Left renal cortex interstitium (tissue), 4 donors: Measurements from ENCODE around the gene E2F8. TPM values are rescaled to one million over a fixed set of nuclear protein-coding genes. Genes with fewer than 3 reads are reported as not detected.

Source experiments
- DNase-seq, 4 donors: peaks; one replicate each; pipeline ENCODE4 v3.0.0-alpha.2; 2013; ENCODE audit warnings: low read depth in 4 of 4, low spot score in 2 of 4, missing footprints in 1 of 4
- polyA plus RNA-seq, 4 donors: library from polyadenylated mRNA; unstranded; fragments of 120-200 nt; gene quantifications; one replicate each; pipeline ENCODE4 v1.2.1, GENCODE V29; 2013; ENCODE audit not compliant: insufficient read length in 4 of 4

The E2F8 gene
- polyA plus RNA-seq, 4 donors: 5.9 to 9.8 (median 8.1) TPM

DNA sequence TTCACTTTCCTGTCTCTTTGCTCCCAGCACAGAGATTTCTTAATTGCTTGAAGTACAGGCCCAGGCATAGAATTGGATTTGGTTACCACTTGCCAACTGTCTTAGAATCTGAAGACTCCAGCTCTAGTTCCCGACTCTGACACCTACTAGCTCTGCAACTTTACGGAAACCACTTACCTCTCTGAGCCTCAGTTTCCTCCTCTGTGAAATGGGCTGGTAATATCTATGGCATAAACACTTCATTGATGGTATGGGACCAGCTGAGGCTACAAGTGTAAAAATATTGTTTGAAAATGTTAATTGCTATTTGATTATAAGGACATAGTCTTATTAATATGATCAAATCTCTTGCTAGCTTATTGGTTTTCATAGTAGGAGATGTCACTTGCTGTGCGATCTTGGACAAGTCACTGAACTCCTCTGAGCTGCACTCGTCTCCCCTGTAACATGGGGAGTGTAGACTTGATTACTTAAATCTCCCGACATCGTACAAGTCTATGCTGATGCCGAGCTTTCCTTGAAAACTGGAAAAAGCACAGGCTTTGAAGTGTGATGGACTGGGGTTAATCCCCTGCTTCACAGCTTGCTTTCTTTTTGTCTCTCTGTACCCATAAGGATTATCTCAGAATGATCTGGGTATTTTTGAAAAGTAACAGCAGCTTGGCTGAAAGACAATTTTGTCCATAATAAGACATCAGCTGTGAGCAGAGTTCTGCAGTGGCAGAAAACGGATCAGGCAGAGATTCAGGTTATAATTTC lies 11.8 kb upstream of the E2F8 start:
- no peak for DNase-seq

DNA sequence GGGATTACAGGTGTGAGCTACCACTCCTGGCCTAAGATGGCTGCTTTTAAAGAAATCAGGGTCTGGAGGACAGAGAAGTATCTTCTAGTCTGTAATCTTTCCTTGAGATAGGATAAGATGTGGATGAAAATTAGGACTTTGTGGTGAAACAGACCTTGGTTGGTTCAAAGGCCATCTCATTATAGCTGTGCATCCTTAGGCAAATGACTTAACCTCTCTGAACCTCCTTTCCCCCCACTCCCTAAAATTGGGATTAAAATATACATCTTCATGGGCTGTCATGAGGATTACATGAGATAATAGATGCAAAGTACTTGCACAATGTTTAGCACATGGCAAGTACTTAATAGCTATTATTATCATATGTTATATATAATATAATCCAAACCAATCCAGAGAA lies 10.8 kb upstream of the E2F8 start:
- no peak for DNase-seq

DNA sequence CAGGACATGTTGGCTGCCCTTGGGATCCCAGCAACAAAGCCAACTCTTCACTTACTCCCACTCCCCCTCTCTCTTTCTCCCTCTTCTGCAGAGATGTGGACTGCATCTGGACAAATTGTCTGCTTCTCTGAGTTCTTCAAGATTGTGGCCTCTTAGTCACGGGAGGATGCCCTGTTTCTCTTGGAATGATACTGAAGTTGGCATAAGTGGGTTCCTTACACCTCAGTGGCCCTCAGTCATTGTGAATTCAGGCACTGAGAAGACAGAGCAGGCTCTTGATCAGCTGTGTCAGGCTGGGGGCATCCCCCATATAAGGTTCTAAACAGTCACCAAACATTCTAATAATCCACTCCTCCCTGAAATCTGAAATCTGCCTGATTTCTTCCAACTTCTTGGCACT lies 6.1 kb upstream of the E2F8 start:
- no peak for DNase-seq

DNA sequence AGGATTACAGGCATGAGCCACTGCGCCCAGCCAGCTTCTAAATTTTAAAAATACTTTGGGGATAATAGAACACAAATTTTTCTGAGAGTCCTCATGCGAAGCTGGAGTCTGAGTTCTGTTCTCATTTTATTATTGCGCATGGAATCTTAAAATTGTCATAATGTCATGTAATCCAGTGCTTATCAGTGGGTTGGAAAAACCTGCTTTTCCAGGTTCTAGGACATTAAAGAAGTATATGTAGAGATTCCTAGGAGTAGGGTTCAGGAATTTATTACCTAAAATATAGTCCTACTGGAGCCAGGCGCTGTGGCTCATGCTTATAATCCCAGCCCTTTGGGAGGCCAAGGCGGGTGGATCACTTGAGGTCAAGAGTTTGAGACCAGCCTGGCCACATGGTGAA lies 4.6 kb upstream of the E2F8 start:
- DNase-seq: no peak

DNA sequence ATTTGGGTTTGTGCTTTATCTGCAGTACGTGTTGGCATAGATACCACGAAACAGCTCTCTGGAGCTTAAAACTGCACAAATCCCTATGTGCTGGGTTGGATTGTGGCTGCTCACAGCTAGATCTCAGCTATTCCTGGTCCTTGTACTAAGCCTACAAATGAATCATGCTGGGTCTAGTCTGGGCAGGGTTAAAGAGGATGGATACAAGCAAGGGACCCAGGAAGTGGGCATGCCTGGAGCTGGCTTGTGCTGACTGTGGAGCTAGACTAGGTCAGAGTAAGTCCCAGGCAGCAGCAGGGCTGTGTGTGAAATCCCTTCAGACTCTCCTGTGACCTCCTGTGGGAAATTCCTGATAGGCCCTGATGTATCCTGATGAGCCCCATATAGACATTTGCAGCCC lies 3.9 kb upstream of the E2F8 start:
- DNase-seq: no peak

DNA sequence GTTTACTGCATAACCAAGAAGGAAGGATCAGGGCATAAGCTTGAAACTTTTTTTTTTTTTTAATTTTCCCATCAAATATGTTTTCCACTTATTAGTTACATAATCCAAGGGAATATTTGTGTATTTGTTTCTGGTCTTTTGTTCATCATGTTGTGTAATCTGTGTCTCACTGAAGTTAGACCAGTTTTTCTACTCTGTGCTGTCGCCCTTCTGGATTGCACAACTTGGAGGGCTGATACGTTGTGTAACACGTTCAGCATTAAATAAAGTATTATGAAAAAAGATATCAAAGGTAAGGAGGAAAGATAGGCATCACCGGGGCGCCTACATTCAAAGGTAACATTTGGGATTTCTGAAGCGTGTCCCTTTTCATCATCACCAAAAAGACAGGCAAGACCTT lies 3.3 kb upstream of the E2F8 start:
- no peak for DNase-seq

DNA sequence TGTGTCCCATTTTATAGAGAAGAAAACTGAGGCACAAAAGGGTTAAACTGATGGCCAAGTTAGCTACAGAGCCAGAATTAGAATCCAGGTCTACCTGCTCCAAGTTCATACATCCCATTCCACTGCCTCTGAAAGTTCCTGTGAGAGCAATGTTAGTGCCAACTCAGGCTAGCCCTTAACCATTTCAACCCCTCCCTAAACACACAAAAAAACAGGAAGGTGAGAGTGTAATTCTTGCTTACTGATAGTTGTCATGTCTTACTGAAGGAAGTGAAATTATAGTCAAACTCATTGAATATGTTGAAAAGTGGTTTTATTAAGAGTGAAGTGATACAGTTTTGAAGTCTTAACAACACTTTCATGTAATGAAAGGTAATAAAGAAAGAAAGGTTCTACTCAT lies 2.9 kb upstream of the E2F8 start:
- no peak for DNase-seq

DNA sequence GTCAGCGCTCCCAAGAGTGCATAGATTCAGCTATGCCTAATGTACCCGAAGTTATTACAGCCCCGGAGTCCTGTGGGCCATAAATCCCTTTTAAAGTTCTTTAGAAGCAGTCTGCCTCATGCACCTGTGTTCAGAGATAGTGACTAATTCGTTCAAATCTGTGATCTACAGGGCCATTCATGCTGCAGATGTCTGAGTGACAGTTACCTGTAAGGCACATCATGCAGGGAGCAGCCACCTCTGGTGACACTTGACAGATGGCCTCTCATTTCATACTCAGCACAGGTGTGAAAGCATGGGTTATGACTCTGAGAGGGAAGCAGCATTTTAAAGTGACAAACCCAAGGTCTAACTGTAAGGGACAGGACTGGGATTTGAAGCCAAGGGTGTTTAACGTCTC lies 2.4 kb upstream of the E2F8 start:
- no peak for DNase-seq

DNA sequence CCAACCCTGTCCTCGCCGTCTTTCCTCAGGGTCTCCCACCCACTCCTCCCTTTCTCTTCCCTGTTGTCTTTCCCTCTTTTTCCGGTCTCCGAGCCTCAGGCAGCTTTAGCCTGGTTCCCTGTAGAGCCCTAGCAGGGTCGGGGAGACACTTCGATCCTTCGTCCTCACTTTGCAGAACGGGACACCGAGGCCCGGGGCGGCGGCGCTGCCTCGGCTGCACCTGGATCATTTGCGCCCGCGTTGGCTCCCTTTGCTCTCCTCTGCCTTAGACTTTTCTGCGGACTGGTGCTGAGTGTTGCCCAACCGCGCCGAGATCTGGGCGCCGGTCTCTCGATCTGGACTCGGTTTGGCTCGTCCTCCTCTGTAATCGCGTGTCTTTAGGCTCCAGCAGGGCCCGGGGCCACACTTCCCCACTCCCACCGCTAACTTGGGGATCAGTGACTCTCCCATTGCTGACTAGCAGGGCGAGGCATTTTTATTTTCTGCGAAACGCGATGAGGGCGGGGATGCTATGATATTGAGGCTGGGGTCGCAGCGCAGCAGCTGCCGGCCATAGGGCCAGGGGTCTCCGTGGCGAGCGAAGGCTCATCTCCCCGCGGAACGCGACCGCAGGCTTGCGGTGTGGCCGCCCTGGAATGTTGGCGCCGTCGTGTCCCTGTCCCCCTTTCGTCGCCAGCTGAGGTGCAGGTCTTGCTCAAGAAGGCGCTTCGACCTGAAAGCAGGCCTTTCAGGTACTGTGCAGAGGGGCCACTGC lies 1.6 kb upstream of the E2F8 start:
- DNase-seq: no peak

DNA sequence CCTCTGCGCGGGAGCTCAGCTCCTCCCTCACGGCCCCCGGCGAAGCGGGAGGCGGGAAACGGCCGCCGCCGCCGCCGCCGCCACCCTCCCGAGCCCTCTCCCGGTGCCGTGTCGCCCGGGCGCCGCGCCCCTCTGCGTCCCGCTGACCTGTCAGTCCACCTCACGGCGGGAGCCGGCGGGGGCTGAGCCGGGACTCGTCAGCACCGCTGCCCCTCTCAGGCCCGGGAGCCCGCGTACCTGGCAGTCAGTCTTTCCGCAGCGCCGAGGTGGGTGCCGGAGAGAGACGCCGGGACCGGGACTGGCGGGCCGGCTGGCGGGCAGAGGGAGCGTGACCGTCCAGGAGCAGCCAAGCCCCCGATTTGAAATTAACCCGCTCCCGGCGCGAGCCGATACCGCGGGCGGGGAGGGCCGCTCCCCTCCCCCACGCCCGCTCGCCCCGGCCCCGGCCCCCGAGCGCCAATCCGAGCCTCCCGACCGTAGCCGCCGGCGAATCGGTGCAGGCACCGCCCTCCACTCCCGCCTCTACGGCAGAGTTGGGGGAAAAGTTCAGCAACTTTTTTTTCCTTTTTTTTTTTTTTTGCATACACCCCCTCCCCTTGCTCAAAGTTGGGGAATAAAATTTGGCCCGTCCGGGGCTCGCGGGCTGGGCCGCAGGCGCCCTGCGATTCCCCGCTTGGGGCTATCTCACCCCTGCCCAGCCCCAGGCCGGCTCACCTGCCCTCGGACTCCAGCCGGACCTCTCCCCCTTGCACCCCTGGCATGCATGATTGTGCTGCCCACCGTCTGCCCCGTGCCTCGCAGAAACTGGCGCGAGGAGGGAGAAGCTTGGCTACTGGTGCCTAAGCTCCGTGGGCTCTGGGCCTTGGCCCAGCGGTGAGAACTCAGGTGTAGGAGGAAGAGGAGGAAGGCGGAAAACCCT lies 774 bp upstream of the E2F8 start:
- peak in 1 of 4 donors; percentile 9 for DNase-seq

DNA sequence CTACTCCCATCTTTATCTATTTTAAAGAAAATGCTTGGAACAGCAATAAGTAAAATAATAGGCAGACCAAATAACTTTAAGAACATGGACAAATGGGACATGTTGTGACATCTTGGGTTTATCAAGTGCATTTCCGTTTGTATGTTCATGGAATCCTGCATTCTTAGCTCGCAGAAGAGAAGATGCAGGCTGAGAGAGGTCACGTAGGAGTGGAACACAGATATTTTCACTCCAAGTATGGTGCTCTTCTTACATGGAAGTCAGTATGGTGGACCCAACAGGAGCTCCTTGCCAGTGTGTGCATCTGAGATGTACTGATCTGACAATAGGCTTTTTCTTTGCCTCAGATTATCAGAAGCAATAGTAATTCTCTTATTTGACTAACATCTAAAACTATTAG lies 1.7 kb downstream of the E2F8 start:
- no peak for DNase-seq

DNA sequence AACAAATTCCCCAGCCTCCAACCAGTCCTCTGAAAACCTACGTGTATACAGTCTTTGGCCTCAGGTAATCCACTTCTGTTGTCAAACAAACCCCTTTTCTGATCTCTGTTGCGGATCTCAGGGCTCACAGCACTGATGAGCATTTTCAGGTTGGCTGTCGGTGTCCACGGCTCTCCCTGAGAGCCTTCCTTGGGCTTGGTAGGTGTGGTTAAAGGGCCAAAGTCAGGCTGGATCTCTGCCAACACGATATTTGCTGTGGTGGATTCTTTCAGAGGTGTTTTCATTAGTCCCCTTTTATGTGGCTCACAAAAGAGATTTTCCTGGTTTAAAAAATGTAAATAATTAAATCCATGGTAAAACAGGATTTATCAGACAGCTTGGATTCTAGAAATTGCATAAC lies 2.9 kb downstream of the E2F8 start:
- DNase-seq: no peak

DNA sequence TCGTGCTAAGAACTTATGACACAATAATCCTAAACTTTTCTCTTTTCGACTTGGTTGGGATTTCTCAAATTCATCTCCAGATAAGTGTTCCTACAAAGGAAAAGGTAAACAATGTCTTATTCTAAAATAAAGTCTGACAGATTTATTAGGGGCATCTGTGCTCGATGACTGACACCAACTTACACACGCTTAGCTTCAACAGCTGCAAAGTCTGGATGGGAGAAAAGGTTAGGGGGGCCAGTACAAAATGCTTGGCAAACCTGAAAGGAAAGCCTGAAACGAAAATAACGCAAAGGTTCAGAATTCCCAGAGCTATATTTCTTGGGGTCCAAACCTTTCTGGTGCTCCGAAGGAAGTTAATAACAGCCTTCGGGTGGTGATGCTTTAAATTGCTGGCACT lies 3.4 kb downstream of the E2F8 start:
- DNase-seq: no peak

DNA sequence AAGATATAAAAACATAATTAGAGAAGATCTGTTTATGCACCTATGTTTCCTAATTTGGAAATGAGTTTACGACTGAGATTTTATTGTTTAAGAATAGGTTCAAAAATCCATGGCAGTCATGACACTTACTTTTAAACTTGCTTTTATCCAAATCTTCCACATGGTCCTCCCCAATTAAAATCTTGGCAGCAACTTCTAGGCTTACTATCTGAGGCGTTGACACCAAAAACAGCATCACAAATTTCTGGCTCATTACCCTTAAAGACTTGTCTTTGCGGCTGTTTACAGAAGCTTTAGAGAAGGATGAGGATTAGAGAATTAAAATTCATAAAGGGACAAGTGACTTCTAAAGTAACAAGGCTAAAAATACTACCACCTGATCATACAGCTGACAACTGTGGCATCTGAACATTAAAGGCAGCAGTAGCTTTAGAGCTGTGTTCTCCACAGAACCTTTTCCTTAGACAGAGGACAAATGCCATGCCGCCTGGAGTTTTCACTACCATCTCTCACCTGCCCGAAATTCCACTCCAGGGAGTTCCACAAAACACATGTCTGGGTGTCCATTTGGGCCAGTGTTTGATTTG lies 6.4 kb downstream of the E2F8 start:
- no peak for DNase-seq

DNA sequence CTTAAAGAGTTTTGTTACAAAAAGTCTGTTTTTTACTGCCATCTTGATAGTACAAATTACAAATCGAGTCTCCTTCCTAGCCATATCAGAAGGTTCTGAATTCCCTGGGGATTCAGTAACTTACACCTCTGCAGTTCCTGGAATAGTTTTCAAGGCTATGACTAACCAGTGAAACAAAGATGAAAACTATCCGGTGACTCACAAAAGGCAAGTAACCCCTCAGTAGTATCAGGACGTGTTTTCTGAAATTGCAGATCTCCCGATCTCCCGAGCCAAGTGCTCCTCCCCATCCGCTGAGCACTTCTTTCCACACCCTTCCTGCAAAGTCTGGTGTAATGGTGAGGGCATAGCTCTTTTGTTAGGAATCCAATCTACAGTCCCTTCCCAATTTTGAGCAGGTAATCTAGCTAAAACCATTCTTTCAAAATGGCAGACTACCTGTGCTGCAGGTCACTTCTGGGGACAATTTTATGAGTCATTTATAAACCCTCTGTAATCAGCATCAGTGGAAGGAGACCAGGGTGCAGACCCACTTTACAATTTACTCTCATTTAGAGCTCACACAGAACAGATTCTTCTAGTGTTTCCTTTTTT lies 7.7 kb downstream of the E2F8 start:
- no peak for DNase-seq

DNA sequence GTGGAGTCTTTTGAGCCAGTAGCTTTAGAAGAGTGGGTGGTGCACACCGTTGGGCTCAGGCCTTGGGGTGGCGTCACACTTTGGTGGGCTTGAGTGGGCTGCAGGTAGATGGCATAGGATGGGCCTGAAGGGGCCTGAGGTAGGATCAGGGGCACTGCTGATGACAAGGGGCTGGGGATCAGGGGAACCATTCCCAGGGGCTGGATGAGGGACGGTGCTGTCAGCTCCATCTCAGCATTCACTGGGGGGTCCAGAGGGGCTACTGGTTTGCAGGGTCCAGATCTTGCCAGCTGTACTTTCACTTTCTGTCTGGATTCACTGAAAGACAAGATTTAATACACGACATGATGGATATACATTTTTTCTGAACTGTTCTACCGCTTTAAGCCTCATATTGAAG lies 11.1 kb downstream of the E2F8 start:
- DNase-seq: no peak

DNA sequence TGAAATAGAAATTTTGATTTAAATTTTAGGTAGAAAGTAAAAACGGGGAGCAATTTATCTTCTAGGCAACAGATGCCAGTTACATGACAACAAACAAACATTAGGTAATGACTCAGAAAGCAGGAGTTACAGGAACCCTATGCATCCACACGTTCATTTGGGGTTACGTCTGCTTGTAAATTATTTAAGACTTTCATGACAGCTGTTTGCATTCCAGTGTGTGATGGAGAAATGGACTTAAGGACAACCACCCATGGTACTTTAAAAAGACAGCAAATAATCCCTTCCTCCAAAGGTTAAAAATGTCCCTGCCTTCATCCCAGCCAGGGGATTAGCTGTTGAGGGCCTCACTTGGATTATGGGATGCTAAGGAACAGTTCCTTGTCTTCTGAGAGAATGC lies 11.8 kb downstream of the E2F8 start:
- no peak for DNase-seq

DNA sequence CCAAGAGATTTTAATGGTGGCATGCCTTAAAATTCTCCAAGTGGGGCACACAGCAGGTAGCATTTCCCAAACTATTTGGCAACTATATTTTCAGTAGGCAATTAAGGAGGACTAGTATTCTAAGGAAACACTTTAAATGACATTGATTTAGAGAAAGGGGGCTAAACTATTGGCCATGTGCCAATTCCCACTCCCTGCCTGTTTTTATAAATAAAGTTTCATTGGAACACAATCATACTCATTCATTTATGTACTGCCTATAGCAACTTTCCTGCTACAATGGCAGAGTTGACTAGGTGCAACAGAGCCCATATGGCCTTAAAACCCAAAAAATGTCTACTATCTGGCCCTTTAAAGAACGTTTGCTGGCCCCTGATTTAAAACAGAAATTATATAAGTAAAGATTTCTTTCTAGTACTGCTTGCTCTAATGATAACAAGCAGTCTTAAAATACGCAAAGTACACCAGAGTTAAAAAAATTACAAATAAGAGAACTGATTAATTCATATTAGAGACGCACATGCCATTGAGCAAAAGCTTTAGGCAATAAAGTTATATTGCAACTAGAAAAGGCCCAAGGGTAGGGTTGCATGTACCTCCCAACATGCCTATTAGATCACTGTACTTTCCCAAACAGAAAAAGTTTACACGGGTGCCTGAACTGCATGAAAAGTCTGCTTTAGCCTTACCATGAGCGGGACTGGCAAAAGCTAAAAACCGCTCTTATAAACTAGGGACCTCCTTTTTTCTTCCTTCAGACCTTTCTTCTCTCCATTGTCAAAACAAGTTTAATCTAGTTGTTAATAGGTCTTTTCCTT lies 14.2 kb downstream of the E2F8 start:
- no peak for DNase-seq

DNA sequence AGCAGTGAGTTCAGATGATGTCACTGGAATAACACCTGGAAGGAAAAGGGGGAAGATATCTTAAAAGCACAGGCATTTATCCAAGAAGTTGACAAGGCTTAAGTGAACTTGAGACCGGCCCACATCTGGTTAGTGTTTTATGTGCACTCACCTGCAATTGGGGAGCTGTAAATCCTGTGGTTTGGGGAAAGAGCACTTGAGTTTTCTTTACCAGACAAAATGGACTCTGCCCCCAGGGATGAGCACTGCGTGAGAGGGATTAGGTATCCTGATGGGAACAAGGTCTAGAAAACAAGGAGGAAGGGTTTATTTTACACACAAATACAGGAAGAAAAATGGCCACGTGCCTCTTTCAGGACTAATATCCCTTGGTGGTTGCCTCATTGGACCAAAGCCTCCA lies 15.2 kb downstream of the E2F8 start:
- DNase-seq: no peak

DNA sequence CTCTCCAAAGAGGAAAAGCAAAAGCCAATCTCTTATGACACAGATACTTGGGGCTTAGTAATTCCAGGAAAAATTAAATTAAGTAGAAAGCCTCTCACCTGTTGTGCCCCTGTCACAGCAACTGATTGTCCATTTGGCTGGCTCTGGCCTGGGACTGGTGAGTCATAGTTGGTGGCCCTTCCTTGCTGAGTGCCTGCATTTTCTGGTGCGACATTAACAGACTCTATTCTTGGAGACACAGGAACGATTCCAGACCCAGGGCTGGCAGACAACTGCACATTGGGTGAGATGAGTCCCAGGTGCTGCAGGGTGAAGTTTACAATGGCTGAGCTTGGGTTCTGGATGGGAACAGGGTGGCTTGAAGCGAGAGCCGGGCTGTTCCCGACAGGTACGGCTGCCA lies 15.6 kb downstream of the E2F8 start:
- no peak for DNase-seq
